Panc1 (cell line): ENCODE measurements around the gene MAD1L1. TPM values are rescaled to one million over a fixed set of nuclear protein-coding genes. Genes with fewer than 3 reads are reported as not detected.

Source experiments
- ATAC-seq: fragments of 200-7000 bp; cut with Tn5 transposase; 2 replicates; pipeline ENCODE4 v1.9.1; 2020; ENCODE audit warnings: mild to moderate bottlenecking, moderate library complexity
- BruUV-seq: library from RNA; stranded (reverse); fragments of 400-500 nt; replicated peaks from 2 replicates; lab custom pipeline; 2021; lab: Mats Ljungman, UMichigan
- CTCF ChIA-PET: fragments of 300-600 bp; sonication (Branson Sonifier 250); formaldehyde crosslinking; loops from one replicate; lab custom pipeline; 2022; ENCODE audit warnings: antibody characterized with exemption; lab: Charles Lee
- POLR2A ChIA-PET: fragments of 300-600 bp; sonication (Branson Sonifier 250); formaldehyde crosslinking; loops from one replicate; lab custom pipeline; 2022; ENCODE audit warnings: antibody characterized with exemption; lab: Charles Lee
- DNase-seq: peaks from one replicate; pipeline ENCODE4 v3.0.0-alpha.2; 2010; ENCODE audit warnings: low read depth, low spot score
- H3K27ac ChIP-seq: 2 replicates; pipeline ENCODE4 v1.5.1; 2011; ENCODE audit warnings: mild to moderate bottlenecking, low read length, inconsistent platforms
- H3K27me3 ChIP-seq: fragments of 200-500 bp; sonication (Bioruptor generic); 2 replicates; pipeline ENCODE4 v1.6.0; 2014; ENCODE audit warnings: low read length, inconsistent platforms; ENCODE audit not compliant: control insufficient read depth, insufficient read depth
- H3K36me3 ChIP-seq: fragments of 200-500 bp; sonication (Bioruptor generic); 2 replicates; pipeline ENCODE4 v1.5.1; 2014; ENCODE audit warnings: inconsistent platforms, mild to moderate bottlenecking, low read length, moderate library complexity; ENCODE audit not compliant: control insufficient read depth, insufficient read depth
- H3K4me1 ChIP-seq: 2 replicates; pipeline ENCODE4 v1.5.1; 2011; ENCODE audit warnings: inconsistent platforms, mild to moderate bottlenecking, low read length, moderate library complexity; ENCODE audit not compliant: control insufficient read depth, insufficient read depth
- H3K4me3 ChIP-seq, 2 experiments: 2 replicates each; pipeline ENCODE4 v1.5.1; 2011 to 2012; ENCODE audit warnings: low read depth in 2 of 2, low read length in 2 of 2, mild to moderate bottlenecking in 2 of 2, inconsistent platforms in 1 of 2, moderate library complexity in 1 of 2
- H3K9me3 ChIP-seq: fragments of 200-500 bp; sonication (Bioruptor generic); 2 replicates; pipeline ENCODE4 v1.5.1; 2014; ENCODE audit warnings: low read depth, mild to moderate bottlenecking, inconsistent platforms, low read length, moderate library complexity; ENCODE audit not compliant: control insufficient read depth, insufficient read depth
- CTCF ChIP-seq: fragments of 450-650 bp; IDR thresholded peaks from 2 replicates; pipeline ENCODE4 v1.5.1; 2017; ENCODE audit warnings: mild to moderate bottlenecking
- POLR2AphosphoS5 ChIP-seq: IDR thresholded peaks from 2 replicates; pipeline ENCODE4 v1.6.1; 2012; ENCODE audit warnings: mild to moderate bottlenecking, low read depth, low read length, moderate library complexity
- REST ChIP-seq, 2 experiments: IDR thresholded peaks; 2 replicates each; pipeline ENCODE4 v1.6.1; 2011 to 2012; ENCODE audit warnings: low read depth in 2 of 2, control low read depth in 1 of 2, low read length in 1 of 2, mild to moderate bottlenecking in 1 of 2, moderate library complexity in 1 of 2; ENCODE audit not compliant: insufficient read depth in 1 of 2
- SIN3A ChIP-seq: IDR thresholded peaks from 2 replicates; pipeline ENCODE4 v1.6.1; 2012; ENCODE audit warnings: low read depth, mild to moderate bottlenecking, low read length, moderate library complexity, borderline replicate concordance; ENCODE audit not compliant: insufficient read depth
- TCF7L2 ChIP-seq: IDR thresholded peaks from 2 replicates; pipeline ENCODE4 v1.6.1; 2011; ENCODE audit warnings: mild to moderate bottlenecking, low read depth, low read length, inconsistent platforms
- in situ Hi-C: cut with HindIII; loops from 2 replicates; pipeline ENCODE4 v1.10.0; 2016; ENCODE audit warnings: low sequenced_read_pairs, low pct_unique_long_range_greater_than_20kb
- intact Hi-C: fragments of 100-400 bp; cut with micrococcal nuclease; formaldehyde crosslinking; loops from one replicate; pipeline ENCODE4 v1.10.0; 2022; ENCODE audit not compliant: unreplicated experiment
- total RNA-seq: library from RNA; stranded (reverse); gene quantifications from one replicate; pipeline ENCODE4 v1.2.1, GENCODE V29; 2021; ENCODE audit not compliant: unreplicated experiment

Gene MAD1L1
- total RNA-seq, 1 experiment from 2014 or later: 70.8 TPM

GRCh38 chr7:2065528-2065927, 167.2 kb downstream of the MAD1L1 start:
- POLR2A ChIA-PET: interaction anchor here (0.6 kb wide), 1 partner anchor 94 kb away, joined by 3 read pairs; no protein-coding TSS in a partner anchor
- BruUV-seq: no TSS peak
- H3K27me3 ChIP-seq: no peaks in the 10 kb centered on the region
- DNase-seq (no peak), ATAC-seq (no peak)
- H3K36me3 ChIP-seq: no peaks in the 10 kb centered on the region
- intact Hi-C loops (no loop called here), in situ Hi-C loops (no loop called here)
- CTCF ChIA-PET: no interaction called here
- no peak overlapping the region for H3K4me3 ChIP-seq
- no peak overlapping the region for H3K27ac ChIP-seq
- no peaks in the 10 kb centered on the region for H3K9me3 ChIP-seq
- H3K4me1 ChIP-seq: no peaks in the 10 kb centered on the region
- TF ChIP-seq REST (IDR thresholded peaks at IDR 0.05; ENCODE audit: insufficient read depth in 1 of 2, low read depth in 2 of 2, low read length in 1 of 2): no peak
- no peak for TF ChIP-seq SIN3A
- no peak for TF ChIP-seq POLR2AphosphoS5
- no peak for TF ChIP-seq CTCF
- no peak for TF ChIP-seq TCF7L2

- CTCF ChIA-PET: no interaction called here
- DNase-seq (no peak), ATAC-seq (peak; percentile 39)
- BruUV-seq: no TSS peak
- Histone ChIP-seq H3K27ac (no peak overlapping the region), H3K4me1 (no peaks in the 10 kb centered on the region), H3K27me3 (no peaks in the 10 kb centered on the region), H3K36me3 (no peaks in the 10 kb centered on the region), H3K4me3 (no peak overlapping the region), H3K9me3 (no peaks in the 10 kb centered on the region)
- in situ Hi-C loops (no loop called here), intact Hi-C loops (no loop called here)
- POLR2A ChIA-PET: no interaction called here
- TF ChIP-seq CTCF (no peak), POLR2AphosphoS5 (no peak)
Observed at GRCh38 chr7:2063563-2064260, 169.0 kb downstream of the MAD1L1 start.
